ENCODE data around the gene DGCR8.

Gene DGCR8

GRCh38 chr22:20090730-20091240, 10.7 kb downstream of the DGCR8 start:
- no peak for DNase-seq (ENCODE audit: low spot score)

- no peak for DNase-seq (ENCODE audit: low spot score)
Observed at GRCh38 chr22:20091690-20092476, 11.8 kb downstream of the DGCR8 start.

- DNase-seq (ENCODE audit: low spot score), result no peak
Observed at GRCh38 chr22:20092477-20092854, 12.4 kb downstream of the DGCR8 start.

- no peak for DNase-seq (ENCODE audit: low spot score)
Observed at GRCh38 chr22:20093418-20094196, 13.6 kb downstream of the DGCR8 start.

GRCh38 chr22:20094197-20094807, 14.3 kb downstream of the DGCR8 start:
- DNase-seq (ENCODE audit: low spot score), result no peak

- DNase-seq (ENCODE audit: low spot score), result no peak
Observed at GRCh38 chr22:20095521-20095920, 15.5 kb downstream of the DGCR8 start.

- DNase-seq (ENCODE audit: low spot score), result no peak
Observed at GRCh38 chr22:20096574-20097420, 16.8 kb downstream of the DGCR8 start.

GRCh38 chr22:20099099-20099711, 19.2 kb downstream of the DGCR8 start:
- no peak for DNase-seq (ENCODE audit: low spot score)

GRCh38 chr22:20101638-20102037, 21.6 kb downstream of the DGCR8 start:
- DNase-seq (ENCODE audit: low spot score), result no peak

- DNase-seq (ENCODE audit: low spot score), result no peak
Observed at GRCh38 chr22:20102203-20102780, 22.3 kb downstream of the DGCR8 start.

GRCh38 chr22:20105456-20106204, 25.6 kb downstream of the DGCR8 start:
- no peak for DNase-seq (ENCODE audit: low spot score)

GRCh38 chr22:20106205-20106848, 26.3 kb downstream of the DGCR8 start:
- no peak for DNase-seq (ENCODE audit: low spot score)

- DNase-seq (ENCODE audit: low spot score), result no peak
Observed at GRCh38 chr22:20106849-20107237, 26.8 kb downstream of the DGCR8 start.

- DNase-seq (ENCODE audit: low spot score), result no peak
Observed at GRCh38 chr22:20107471-20107901, 27.4 kb downstream of the DGCR8 start.

- no peak for DNase-seq (ENCODE audit: low spot score)
Observed at GRCh38 chr22:20107951-20108756, 28.1 kb downstream of the DGCR8 start.

- DNase-seq (ENCODE audit: low spot score), result no peak
Observed at GRCh38 chr22:20108757-20109230, 28.8 kb downstream of the DGCR8 start.

GRCh38 chr22:20109411-20110358, 29.6 kb downstream of the DGCR8 start:
- no peak for DNase-seq (ENCODE audit: low spot score)

Measured in HuH-7.5 (cell line).